HL-60 (cell line): Measurements from ENCODE around the gene DOCK8.

Source experiments
- SPI1 ChIP-seq: IDR thresholded peaks from 2 replicates; pipeline ENCODE4 v1.6.1; 2012; ENCODE audit warnings: low read depth, mild to moderate bottlenecking, borderline replicate concordance
- TF ChIP-seq, protein P1 (sequence below): IDR thresholded peaks from one replicate; pipeline ENCODE4 v1.5.1; 2011; ENCODE audit warnings: low read length, control low read depth, inconsistent platforms; ENCODE audit not compliant: insufficient read depth
- TF ChIP-seq, protein P2 (sequence below): IDR thresholded peaks from 2 replicates; pipeline ENCODE4 v1.6.1; 2012; ENCODE audit warnings: low read depth; ENCODE audit not compliant: insufficient replicate concordance

DNA sequence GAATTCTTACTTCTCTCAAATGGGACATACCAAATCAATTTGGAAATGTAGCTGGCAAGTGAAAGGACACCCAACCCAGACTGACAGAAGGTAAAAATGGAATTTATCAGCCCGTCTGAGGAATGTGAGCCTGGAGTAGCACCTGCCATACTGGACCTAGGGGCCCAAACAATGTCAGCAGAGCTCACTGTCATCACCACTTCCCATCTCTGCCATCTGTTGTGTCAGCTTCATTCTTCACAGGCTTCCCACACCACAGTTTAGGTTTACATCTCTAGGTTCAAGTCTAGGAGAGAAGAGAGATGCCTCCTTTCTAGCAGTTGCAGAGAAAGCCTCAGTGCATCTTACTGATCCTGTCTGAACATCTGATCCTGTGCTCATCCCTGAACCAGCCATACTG, 222.4 kb downstream of the DOCK8 start:
- TF ChIP-seq SPI1 = no peak
- TF ChIP-seq, protein P1, sequence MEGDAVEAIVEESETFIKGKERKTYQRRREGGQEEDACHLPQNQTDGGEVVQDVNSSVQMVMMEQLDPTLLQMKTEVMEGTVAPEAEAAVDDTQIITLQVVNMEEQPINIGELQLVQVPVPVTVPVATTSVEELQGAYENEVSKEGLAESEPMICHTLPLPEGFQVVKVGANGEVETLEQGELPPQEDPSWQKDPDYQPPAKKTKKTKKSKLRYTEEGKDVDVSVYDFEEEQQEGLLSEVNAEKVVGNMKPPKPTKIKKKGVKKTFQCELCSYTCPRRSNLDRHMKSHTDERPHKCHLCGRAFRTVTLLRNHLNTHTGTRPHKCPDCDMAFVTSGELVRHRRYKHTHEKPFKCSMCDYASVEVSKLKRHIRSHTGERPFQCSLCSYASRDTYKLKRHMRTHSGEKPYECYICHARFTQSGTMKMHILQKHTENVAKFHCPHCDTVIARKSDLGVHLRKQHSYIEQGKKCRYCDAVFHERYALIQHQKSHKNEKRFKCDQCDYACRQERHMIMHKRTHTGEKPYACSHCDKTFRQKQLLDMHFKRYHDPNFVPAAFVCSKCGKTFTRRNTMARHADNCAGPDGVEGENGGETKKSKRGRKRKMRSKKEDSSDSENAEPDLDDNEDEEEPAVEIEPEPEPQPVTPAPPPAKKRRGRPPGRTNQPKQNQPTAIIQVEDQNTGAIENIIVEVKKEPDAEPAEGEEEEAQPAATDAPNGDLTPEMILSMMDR = no peak
- TF ChIP-seq, protein P2, sequence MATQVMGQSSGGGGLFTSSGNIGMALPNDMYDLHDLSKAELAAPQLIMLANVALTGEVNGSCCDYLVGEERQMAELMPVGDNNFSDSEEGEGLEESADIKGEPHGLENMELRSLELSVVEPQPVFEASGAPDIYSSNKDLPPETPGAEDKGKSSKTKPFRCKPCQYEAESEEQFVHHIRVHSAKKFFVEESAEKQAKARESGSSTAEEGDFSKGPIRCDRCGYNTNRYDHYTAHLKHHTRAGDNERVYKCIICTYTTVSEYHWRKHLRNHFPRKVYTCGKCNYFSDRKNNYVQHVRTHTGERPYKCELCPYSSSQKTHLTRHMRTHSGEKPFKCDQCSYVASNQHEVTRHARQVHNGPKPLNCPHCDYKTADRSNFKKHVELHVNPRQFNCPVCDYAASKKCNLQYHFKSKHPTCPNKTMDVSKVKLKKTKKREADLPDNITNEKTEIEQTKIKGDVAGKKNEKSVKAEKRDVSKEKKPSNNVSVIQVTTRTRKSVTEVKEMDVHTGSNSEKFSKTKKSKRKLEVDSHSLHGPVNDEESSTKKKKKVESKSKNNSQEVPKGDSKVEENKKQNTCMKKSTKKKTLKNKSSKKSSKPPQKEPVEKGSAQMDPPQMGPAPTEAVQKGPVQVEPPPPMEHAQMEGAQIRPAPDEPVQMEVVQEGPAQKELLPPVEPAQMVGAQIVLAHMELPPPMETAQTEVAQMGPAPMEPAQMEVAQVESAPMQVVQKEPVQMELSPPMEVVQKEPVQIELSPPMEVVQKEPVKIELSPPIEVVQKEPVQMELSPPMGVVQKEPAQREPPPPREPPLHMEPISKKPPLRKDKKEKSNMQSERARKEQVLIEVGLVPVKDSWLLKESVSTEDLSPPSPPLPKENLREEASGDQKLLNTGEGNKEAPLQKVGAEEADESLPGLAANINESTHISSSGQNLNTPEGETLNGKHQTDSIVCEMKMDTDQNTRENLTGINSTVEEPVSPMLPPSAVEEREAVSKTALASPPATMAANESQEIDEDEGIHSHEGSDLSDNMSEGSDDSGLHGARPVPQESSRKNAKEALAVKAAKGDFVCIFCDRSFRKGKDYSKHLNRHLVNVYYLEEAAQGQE = no peak
